GM21737 (cell line): ENCODE measurements around the gene UTS2R.

Source experiments
- ATAC-seq: cut with Tn5 transposase; IDR thresholded peaks from one replicate; pipeline ENCODE4 v1.9.1; 2021; ENCODE audit warnings: mild to moderate bottlenecking, moderate library complexity; ENCODE audit not compliant: unreplicated experiment

Gene UTS2R

GRCh38 chr17:82386881-82387704 is 15.5 kb downstream of the UTS2R start:
- ATAC-seq, result no peak

DNA sequence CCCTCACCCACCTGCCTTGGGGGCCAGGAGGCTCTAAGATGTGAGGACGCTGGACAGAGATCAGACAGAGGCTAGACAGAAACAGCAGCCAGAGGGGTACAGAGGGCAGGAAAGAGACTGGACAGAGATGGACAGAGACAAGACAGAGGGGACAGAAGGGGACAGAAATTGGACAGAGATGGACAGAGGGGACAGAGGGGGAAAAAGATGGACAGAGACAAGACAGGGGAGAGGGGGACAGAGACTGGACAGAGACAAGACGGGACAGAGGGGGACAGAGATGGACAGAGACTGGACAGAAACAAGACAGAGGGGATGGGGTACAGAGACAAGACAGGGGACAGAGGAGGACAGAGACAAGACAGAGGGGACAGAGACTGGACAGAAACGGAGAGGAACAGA is 16.1 kb downstream of the UTS2R start:
- ATAC-seq, result no peak

DNA sequence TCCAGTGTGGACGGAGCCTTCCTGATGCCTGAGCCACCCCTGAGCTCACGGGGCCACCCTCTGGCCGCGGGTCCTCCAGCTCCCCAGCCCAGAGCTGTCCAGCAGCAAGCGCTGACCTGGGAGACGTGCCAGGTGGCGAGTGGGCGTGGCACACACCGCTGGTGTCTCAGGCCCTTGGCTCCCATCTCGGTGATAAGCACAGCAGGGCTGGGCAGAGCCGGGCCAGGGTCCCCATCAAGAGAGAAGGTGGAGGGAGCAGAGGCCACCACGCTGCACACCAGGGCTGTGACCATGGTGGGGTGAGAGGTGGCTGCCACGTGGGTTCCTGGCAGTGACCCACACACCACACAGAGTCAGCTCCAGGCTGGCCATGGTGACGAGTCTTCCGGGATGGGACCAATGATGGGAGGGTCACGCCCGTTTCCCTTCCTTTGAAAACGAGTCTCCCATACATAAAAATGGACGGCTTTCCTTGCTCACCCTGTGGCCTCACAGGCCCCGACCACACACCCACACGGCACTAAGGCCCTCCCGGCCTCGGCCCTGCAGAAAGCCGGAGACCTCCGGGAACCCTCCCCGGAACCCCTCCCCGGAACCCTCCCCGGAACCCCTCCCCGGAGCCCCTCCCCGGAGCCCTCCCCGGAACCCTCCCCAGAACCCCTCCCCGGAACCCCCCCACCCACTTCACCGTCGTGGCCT is 16.8 kb downstream of the UTS2R start:
- no peak for ATAC-seq

GRCh38 chr17:82388922-82389283 is 17.3 kb downstream of the UTS2R start:
- no peak for ATAC-seq

DNA sequence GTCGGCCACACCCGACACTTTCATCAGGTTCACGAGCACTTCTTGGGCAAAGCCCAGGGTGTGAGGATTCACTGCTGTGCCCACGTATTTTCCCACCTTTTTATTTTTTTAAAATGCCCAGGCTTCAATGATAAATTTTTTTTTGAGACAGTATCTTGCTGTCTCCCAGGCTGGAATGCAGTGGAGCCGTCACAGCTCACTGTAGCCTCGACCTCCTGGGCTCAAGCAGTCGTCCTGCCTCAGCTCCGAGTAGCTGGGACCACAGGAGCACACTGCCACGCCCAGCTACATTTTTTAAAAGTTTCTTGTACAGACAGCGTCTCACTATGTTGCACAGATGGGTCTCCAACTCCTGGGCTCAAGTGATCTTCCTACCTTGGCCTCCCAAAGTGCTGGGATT is 17.8 kb downstream of the UTS2R start:
- no peak for ATAC-seq

- ATAC-seq, result no peak
Observed at GRCh38 chr17:82390015-82390859, 18.7 kb downstream of the UTS2R start.

- no peak for ATAC-seq
Observed at GRCh38 chr17:82390860-82391435, 19.4 kb downstream of the UTS2R start.

- no peak for ATAC-seq
Observed at GRCh38 chr17:82391496-82392066, 20.0 kb downstream of the UTS2R start.

- ATAC-seq, result no peak
Observed at GRCh38 chr17:82392209-82392920, 20.8 kb downstream of the UTS2R start.

DNA sequence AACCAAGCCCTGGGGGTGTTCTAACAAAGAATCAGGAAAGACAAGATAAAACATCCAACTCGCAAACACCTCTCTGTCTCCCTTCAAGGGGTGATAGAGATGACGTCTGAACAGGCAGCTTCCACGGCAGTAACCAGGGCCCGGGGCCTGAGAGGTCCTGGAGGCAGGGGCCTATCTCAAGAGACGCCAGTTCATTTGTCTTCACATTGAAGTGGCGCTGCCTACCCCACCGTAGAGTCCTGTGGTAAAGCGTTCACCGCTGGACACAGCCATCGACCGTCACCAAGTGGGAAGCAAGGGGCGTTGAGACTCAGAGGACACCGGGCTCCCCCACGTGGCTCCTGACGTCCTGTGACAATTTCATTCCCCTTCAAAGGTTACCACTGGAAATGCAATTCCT is 21.4 kb downstream of the UTS2R start:
- ATAC-seq, result no peak

GRCh38 chr17:82394278-82394677 is 22.7 kb downstream of the UTS2R start:
- no peak for ATAC-seq

- ATAC-seq, result no peak
Observed at GRCh38 chr17:82396601-82397435, 25.3 kb downstream of the UTS2R start.

- ATAC-seq, result no peak
Observed at GRCh38 chr17:82397449-82398335, 26.1 kb downstream of the UTS2R start.

- no peak for ATAC-seq
Observed at GRCh38 chr17:82399041-82399441, 27.5 kb downstream of the UTS2R start.

DNA sequence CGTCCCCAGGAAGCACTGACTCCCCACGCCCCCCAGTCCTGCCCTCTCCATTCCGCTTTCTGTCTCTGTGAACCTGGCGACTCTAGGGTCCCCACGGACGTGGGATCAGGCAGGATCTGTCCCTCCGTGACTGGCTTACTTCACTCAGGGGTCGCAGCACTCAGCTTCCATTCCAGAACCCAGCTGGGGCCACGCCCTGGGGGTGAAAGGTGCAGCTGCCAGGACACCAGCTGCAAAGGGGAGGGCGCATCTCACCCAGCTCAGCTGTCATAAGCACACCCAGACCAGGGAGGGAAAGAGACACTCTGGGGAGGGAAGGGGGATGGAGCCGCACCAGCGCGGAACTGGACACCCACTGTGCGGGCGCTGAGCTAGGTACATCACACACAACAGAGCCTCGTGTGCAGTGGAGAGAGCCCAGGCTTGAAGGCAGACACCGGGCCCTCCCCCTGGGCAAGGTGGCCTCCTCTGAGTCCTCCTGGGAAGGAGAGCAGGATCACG is 28.1 kb downstream of the UTS2R start:
- ATAC-seq, result no peak

DNA sequence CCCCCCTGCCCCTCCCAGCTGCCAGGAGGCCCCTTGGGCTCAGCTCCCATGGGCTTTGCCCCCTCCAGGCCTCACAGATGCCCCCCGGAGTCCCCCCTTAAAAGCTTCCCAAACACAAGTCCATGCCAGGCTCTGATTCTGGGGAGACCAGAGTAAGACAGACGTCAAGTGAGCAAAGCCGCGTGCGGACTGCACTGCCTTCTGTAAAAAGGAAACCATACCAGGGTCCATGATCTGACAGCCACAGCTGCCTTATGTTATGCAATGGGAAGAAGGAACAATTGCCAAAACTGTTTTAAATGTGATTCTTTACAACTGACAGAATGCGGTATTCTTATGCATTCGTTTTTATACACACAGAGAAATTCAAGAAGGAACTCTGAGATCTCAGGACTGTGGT is 28.6 kb downstream of the UTS2R start:
- ATAC-seq, result no peak

DNA sequence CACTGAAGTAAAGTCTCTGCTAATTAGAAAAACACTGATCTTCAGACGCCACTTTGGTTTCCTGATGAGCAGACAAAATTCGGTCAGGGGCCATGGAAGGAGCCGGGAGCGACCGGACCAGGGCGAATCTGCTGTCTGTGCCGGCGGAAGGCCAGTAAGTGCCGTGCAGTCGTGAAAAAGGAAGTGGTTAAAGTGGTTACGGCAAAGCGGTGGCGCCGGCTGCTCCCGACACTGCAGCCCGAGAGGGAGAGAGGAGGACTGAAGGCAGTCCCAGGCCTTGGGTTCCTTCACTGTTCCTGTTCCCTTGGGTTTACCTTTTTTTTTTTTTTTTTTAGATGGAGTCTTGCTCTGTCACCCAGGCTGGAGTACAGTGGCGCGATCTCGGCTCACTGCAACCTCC is 29.3 kb downstream of the UTS2R start:
- peak; percentile 51 for ATAC-seq

DNA sequence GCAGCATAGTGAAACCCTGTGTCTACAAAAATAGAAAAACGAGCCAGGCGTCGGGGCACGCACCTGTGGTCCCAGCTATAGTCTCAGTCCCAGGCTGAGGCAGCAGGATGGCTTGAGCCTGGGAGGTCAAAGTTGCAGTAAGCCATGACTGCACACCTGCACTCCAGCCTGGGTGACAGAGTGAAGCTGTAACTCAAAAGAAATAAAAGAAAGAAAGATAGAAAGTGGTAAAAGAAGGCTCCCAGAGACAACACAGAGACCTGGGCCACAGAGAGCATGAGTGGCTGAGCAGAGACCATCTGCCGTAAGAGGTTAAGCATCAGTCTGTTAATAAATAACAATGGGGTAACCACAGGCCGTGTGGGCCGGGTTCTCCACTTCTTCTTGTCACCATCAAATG is 31.3 kb downstream of the UTS2R start:
- peak; percentile 67 for ATAC-seq
